ENCODE results near the gene LPCAT1.

Gene LPCAT1

DNA sequence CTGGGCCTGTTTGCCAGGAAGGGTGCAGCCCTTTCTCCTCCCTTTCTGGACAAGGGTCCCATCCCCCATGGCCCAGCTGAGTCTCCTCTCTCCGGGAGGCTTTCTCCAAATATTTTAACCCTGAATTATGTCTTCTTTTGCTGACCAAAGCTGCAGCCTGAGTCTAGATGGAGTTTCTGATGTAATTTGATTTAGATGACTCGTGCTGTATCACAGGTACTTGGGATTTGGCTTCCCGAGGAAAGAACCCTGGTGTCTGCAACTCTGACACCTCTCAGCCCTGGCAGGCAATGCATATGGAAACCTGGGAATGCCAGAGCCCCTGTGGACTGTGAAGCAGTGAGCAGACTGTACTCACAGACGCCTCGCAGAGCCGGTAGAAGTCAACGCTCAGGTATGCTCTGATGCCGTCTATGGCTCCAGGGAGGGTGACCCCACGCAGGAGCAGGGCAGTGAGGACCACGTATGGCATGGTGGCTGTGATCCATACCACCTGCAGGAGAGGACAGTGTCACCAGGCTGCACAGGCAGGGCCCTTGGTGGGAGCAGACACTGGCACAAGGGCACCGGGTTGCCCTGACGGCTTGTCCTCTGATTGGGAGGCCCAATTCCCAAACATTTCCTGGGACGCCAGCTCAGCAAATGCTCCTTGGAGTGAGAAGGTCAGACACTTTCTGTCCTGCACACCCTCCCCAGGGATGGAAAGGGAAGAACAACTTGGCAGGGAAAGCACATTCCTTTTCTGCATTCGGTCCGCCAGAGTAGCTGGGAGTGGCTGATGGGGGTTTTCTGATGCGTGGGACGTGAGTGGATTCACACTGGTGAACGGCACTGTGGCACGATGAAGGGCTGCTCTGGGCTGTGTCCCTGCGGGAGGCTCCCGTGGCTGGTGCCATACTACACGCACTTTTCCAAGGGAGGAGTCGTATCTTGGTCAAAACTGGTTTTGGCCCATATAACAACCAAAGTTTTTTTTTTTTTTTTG lies 103.3 kb downstream of the LPCAT1 start:
- TF ChIP-seq CTCF (IDR thresholded peaks at IDR 0.05) (no peak), ZFX (IDR thresholded peaks at IDR 0.05; ENCODE audit: borderline replicate concordance) (no peak)
- H3K27ac ChIP-seq: no peak overlapping the region

GRCh38 chr5:1419476-1420210 lies 104.1 kb downstream of the LPCAT1 start:
- H3K27ac ChIP-seq: no peak overlapping the region
- TF ChIP-seq CTCF (IDR thresholded peaks at IDR 0.05) (no peak), ZFX (IDR thresholded peaks at IDR 0.05; ENCODE audit: borderline replicate concordance) (no peak)

- TF ChIP-seq ZFX (IDR thresholded peaks at IDR 0.05; ENCODE audit: borderline replicate concordance): no peak
- TF ChIP-seq CTCF (IDR thresholded peaks at IDR 0.05): no peak
- H3K27ac ChIP-seq: no peak overlapping the region
Measured at GRCh38 chr5:1418921-1419280, 104.9 kb downstream of the LPCAT1 start.

GRCh38 chr5:1418238-1418920 lies 105.4 kb downstream of the LPCAT1 start:
- TF ChIP-seq CTCF (IDR thresholded peaks at IDR 0.05) (no peak), ZFX (IDR thresholded peaks at IDR 0.05; ENCODE audit: borderline replicate concordance) (no peak)
- H3K27ac ChIP-seq: no peak overlapping the region

- H3K27ac ChIP-seq: no peak overlapping the region
- no peak for TF ChIP-seq ZFX (IDR thresholded peaks at IDR 0.05; ENCODE audit: borderline replicate concordance)
- no peak for TF ChIP-seq CTCF (IDR thresholded peaks at IDR 0.05)
Measured at GRCh38 chr5:1417586-1418225, 106.1 kb downstream of the LPCAT1 start.

GRCh38 chr5:1416856-1417469 lies 106.8 kb downstream of the LPCAT1 start:
- H3K27ac ChIP-seq: no peak overlapping the region
- TF ChIP-seq CTCF (IDR thresholded peaks at IDR 0.05): no peak
- TF ChIP-seq ZFX (IDR thresholded peaks at IDR 0.05; ENCODE audit: borderline replicate concordance): no peak

All from 22Rv1 (cell line).